HG03565 (cell line): ENCODE data around the gene CACNA2D2.
A peak's percentile ranks its signal among the peaks of the same experiment; 100 is the strongest.

Experiments used
- ATAC-seq: cut with Tn5 transposase; IDR thresholded peaks from one replicate; pipeline ENCODE4 v1.9.1; 2021; ENCODE audit warnings: mild to moderate bottlenecking, moderate library complexity; ENCODE audit not compliant: unreplicated experiment

The CACNA2D2 gene

GRCh38 chr3:50353245-50354004 lies 150.0 kb downstream of the CACNA2D2 start:
- no peak for ATAC-seq

- no peak for ATAC-seq
Observed at GRCh38 chr3:50352781-50353180, 150.7 kb downstream of the CACNA2D2 start.

- no peak for ATAC-seq
Observed at GRCh38 chr3:50351323-50351697, 152.1 kb downstream of the CACNA2D2 start.

GRCh38 chr3:50350527-50351322 lies 152.7 kb downstream of the CACNA2D2 start, which contains the start of the genes CYB561D2 and NPRL2:
Gene CYB561D2 (plus strand): TSS chr3:50350862. CDS start chr3:50351434, 572 bp downstream.
Gene NPRL2 (minus strand): TSS chr3:50350775. CDS start chr3:50350652, 123 bp downstream.
- peak; percentile 69 for ATAC-seq

- ATAC-seq, result no peak
Observed at GRCh38 chr3:50350213-50350526, 153.3 kb downstream of the CACNA2D2 start.

GRCh38 chr3:50347187-50347813 lies 156.1 kb downstream of the CACNA2D2 start:
- ATAC-seq, result no peak

GRCh38 chr3:50345586-50346234 lies 157.7 kb downstream of the CACNA2D2 start, which contains the start of gene ZMYND10:
Gene ZMYND10 (minus strand): TSS chr3:50345732. CDS start chr3:50345579, 153 bp downstream.
- ATAC-seq, result no peak

- no peak for ATAC-seq
Observed at GRCh38 chr3:50345008-50345407, 158.4 kb downstream of the CACNA2D2 start.

GRCh38 chr3:50342813-50343633 lies 160.4 kb downstream of the CACNA2D2 start:
- ATAC-seq, result no peak

GRCh38 chr3:50341996-50342650 lies 161.3 kb downstream of the CACNA2D2 start:
- no peak for ATAC-seq

GRCh38 chr3:50341537-50341936 lies 161.9 kb downstream of the CACNA2D2 start:
- no peak for ATAC-seq

GRCh38 chr3:50340448-50341329 lies 162.7 kb downstream of the CACNA2D2 start, which contains the start of gene RASSF1:
Gene RASSF1 (minus strand): TSS chr3:50340836. CDS start chr3:50340805, 31 bp downstream.
- no peak for ATAC-seq

GRCh38 chr3:50340147-50340447 lies 163.3 kb downstream of the CACNA2D2 start:
- no peak for ATAC-seq

- no peak for ATAC-seq
Observed at GRCh38 chr3:50339485-50340146, 163.8 kb downstream of the CACNA2D2 start.

- no peak for ATAC-seq
Observed at GRCh38 chr3:50338965-50339364, 164.5 kb downstream of the CACNA2D2 start.

- peak; percentile 68 for ATAC-seq
Observed at GRCh38 chr3:50337175-50337861, 166.1 kb downstream of the CACNA2D2 start.

GRCh38 chr3:50336452-50337174 lies 166.8 kb downstream of the CACNA2D2 start:
- ATAC-seq, result peak; percentile 3
